ENCODE results near the gene CDRT15. TPM values are rescaled to one million over a fixed set of nuclear protein-coding genes. Genes with fewer than 3 reads are reported as not detected.
"Not testable (repeated sequence)": the region's sequence is repeated elsewhere in the genome, so short reads cannot be mapped to it uniquely, and the experiment has no call there.

The CDRT15 gene
- total RNA-seq, 4 donors from 2014 or later = not detected

DNA sequence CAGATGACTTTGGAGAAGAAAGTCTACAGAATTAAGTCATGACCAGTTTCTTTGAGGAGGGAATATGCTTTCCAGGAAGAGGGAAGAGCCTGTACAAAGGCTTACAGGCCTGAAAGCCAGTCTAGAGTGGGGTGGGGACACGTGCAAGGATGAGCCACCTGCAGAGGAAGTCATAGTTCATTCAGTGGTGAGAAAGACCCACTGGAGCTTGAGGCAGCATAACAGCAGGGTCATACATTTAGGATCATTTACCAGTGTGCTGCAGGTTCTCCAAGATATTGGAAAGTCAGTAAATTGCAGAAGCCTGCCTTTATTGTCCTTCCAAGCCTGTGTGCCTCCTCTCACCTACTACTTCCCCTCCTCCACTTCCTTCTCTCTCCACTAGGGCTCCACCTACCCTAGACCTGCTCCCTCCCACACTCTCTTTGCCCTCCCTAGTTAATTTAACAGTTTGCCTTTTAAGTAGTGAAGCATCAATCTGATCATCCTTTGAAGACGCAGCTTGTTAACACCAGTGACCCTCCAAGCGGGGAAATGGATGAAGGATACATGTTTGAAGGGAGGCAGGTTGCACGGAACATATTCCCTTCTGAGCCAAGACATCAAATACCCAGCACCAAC is 40.2 kb downstream of the CDRT15 start:
- Histone ChIP-seq H3K9me3 (no peaks in the 10 kb centered on the region), H3K4me3 (no peak overlapping the region), H3K27me3 (no peaks in the 10 kb centered on the region), H3K27ac (no peak overlapping the region), H3K36me3 (no peaks in the 10 kb centered on the region), H3K4me1 (peaks cover under 1 to 15% (median 11%) of the 10 kb centered on the region in 4 donors)
- intact Hi-C loops (cut with DNase I; ENCODE audit: low total_unique reads) (no loop called here), in situ Hi-C loops (cut with MboI; ENCODE audit: low pct_ligation_motif_present in 1 of 4, low pct_unique_long_range_greater_than_20kb in 1 of 4, low sequenced_read_pairs in 3 of 4) (no loop called here)
- WGBS, 2 donors (ENCODE audit: low coverage in 1 of 2) = 88 to 95% methylated on average over 4 of the region's 4 CpGs
- no peak for TF ChIP-seq EP300 (IDR thresholded peaks at IDR 0.05; ENCODE audit: low read depth)
- peak in 3 of 5 experiments; percentile 15 to 33 (median 19) for TF ChIP-seq CTCF (IDR thresholded peaks at IDR 0.05)
- TF ChIP-seq POLR2A (IDR thresholded peaks at IDR 0.05) = no peak
- no peak for DNase-seq

DNA sequence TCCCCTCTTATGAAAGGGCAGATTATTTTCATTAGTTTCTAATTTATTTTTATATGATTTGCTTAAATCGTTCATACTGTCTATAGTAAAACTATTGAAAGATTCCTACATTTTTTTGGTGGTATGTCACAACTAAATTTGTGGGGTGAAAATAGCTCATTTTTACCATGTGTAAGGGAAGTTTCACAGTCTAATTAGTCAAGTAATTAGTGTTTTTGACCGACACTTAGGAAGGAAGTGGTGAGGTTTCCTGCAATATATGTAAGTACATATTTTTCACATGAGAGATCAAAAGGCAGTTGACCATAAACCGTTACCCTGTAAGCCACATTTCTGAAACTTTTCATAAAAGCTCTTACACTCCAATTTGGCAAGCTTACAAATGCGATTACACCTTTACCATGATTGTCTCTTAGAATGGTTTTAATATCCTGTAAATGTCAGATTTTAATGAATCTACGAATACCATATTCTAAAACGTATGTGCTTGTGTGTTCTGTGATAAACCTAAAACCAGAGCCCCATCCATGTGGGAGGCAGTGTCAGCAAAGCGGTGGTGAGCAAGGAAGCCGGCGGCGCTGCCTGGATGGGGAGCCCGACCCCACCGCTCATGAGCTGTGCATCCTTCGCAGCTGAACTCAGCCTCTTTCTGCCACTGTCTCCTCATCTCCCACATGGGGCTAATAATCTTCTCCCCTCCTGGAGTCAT is 43.9 kb downstream of the CDRT15 start:
- WGBS, 2 donors (ENCODE audit: low coverage in 1 of 2) = 83 to 90% methylated on average over 2 to 12 of the region's 13 CpGs
- H3K27ac ChIP-seq = not testable (repeated sequence)

DNA sequence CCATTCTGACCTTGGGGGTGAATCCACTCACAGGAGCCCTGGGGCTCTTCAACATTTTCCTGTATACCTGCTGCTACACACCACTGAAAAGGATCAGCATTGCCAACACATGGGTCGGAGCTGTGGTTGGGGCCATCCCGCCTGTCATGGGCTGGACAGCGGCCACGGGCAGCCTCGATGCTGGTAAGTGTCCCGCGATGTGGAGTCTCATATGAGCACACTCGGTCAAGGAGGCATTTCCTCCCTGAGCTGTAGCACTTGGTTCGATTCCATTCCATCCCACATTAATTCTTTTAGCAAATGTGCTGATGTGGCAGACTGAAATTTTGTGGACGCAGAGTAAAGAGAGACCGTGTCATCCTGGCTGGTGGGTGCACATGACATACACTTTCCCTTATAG is 44.6 kb downstream of the CDRT15 start:
- intact Hi-C loops (cut with DNase I; ENCODE audit: low total_unique reads); H3K4me1 ChIP-seq; DNase-seq; H3K27me3 ChIP-seq; H3K36me3 ChIP-seq; H3K27ac ChIP-seq; in situ Hi-C loops (cut with MboI; ENCODE audit: low pct_ligation_motif_present in 1 of 4, low pct_unique_long_range_greater_than_20kb in 1 of 4, low sequenced_read_pairs in 3 of 4); H3K4me3 ChIP-seq; H3K9me3 ChIP-seq: not testable (repeated sequence)
- WGBS, 2 donors (ENCODE audit: low coverage in 1 of 2) = 80 to 100% methylated on average over 2 to 11 of the region's 11 CpGs

More for the DNA sequence above, 43.9 kb downstream of the CDRT15 start:
- H3K4me1 ChIP-seq; H3K4me3 ChIP-seq; in situ Hi-C loops (cut with MboI; ENCODE audit: low pct_ligation_motif_present in 1 of 4, low pct_unique_long_range_greater_than_20kb in 1 of 4, low sequenced_read_pairs in 3 of 4); H3K9me3 ChIP-seq; DNase-seq; H3K36me3 ChIP-seq; intact Hi-C loops (cut with DNase I; ENCODE audit: low total_unique reads); H3K27me3 ChIP-seq: not testable (repeated sequence)

GRCh38 chr17:14191469-14191868 is 45.2 kb downstream of the CDRT15 start:
- H3K27me3 ChIP-seq; H3K4me3 ChIP-seq; H3K4me1 ChIP-seq; intact Hi-C loops (cut with DNase I; ENCODE audit: low total_unique reads); H3K36me3 ChIP-seq; H3K9me3 ChIP-seq; in situ Hi-C loops (cut with MboI; ENCODE audit: low pct_ligation_motif_present in 1 of 4, low pct_unique_long_range_greater_than_20kb in 1 of 4, low sequenced_read_pairs in 3 of 4); H3K27ac ChIP-seq; DNase-seq: not testable (repeated sequence)

- DNase-seq; H3K4me3 ChIP-seq; in situ Hi-C loops (cut with MboI; ENCODE audit: low pct_ligation_motif_present in 1 of 4, low pct_unique_long_range_greater_than_20kb in 1 of 4, low sequenced_read_pairs in 3 of 4); intact Hi-C loops (cut with DNase I; ENCODE audit: low total_unique reads); H3K27me3 ChIP-seq; H3K9me3 ChIP-seq; H3K36me3 ChIP-seq; H3K27ac ChIP-seq; H3K4me1 ChIP-seq: not testable (repeated sequence)
- 63% methylated on average over 1 of the region's 1 CpG; no CpG with 5 or more reads in 1 of the 2 donors for WGBS, 2 donors (ENCODE audit: low coverage in 1 of 2)
Measured at GRCh38 chr17:14190774-14191173, 45.9 kb downstream of the CDRT15 start.

DNA sequence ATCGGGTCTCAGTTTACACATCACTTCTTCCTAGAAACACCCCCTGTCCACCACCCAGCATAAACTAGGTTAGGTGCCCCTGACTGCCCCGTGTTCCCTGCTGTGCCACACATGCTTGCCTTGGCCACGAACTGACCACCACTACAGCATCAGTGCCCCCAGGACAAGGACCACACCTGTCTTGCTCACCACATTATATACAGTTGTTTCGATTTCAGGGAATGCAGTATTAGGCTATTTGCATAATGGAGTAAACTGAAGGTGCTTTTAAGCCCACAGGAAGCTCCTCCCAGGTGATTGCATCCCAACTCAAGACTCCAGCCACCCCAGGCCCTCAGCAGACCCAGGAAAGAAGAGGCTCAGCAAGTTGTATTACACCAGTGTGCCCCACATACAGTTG is 50.2 kb downstream of the CDRT15 start:
- intact Hi-C loops (cut with DNase I; ENCODE audit: low total_unique reads); H3K9me3 ChIP-seq; H3K27me3 ChIP-seq; H3K4me3 ChIP-seq; in situ Hi-C loops (cut with MboI; ENCODE audit: low pct_ligation_motif_present in 1 of 4, low pct_unique_long_range_greater_than_20kb in 1 of 4, low sequenced_read_pairs in 3 of 4); DNase-seq; H3K27ac ChIP-seq; H3K4me1 ChIP-seq; H3K36me3 ChIP-seq: not testable (repeated sequence)
- 100% methylated on average over 1 of the region's 4 CpGs; no CpG with 5 or more reads in 1 of the 2 donors for WGBS, 2 donors (ENCODE audit: low coverage in 1 of 2)

Other genes with a start within 250 kb of the CDRT15 start
- 10 to 100 TPM; 48.9 to 61.9 (median 53.5) TPM for gene COX10, start 167.4 kb downstream of the CDRT15 start, total RNA-seq
- 1 to 10 TPM in 2 of 4 donors, under 1 TPM in 1, not detected in 1; 0.40 to 2.5 (median 1.2) TPM for gene HS3ST3B1, start 64.2 kb upstream of the CDRT15 start, total RNA-seq